ENCODE results near the gene SNTB2. TPM values are rescaled to one million over a fixed set of nuclear protein-coding genes. Genes with fewer than 3 reads are reported as not detected.

SNTB2 gene
- total RNA-seq, 1 donor from 2014 or later = 5.8 TPM

- TF ChIP-seq, protein P1, sequence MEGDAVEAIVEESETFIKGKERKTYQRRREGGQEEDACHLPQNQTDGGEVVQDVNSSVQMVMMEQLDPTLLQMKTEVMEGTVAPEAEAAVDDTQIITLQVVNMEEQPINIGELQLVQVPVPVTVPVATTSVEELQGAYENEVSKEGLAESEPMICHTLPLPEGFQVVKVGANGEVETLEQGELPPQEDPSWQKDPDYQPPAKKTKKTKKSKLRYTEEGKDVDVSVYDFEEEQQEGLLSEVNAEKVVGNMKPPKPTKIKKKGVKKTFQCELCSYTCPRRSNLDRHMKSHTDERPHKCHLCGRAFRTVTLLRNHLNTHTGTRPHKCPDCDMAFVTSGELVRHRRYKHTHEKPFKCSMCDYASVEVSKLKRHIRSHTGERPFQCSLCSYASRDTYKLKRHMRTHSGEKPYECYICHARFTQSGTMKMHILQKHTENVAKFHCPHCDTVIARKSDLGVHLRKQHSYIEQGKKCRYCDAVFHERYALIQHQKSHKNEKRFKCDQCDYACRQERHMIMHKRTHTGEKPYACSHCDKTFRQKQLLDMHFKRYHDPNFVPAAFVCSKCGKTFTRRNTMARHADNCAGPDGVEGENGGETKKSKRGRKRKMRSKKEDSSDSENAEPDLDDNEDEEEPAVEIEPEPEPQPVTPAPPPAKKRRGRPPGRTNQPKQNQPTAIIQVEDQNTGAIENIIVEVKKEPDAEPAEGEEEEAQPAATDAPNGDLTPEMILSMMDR (conservative IDR thresholded peaks at IDR 0.05; ENCODE audit: low read depth, low read length) = no peak
- no peak overlapping the region for H3K4me3 ChIP-seq (ENCODE audit: low read depth, low read length)
- DNase-seq (ENCODE audit: low read depth) = no peak
Measured at GRCh38 chr16:69182730-69183416, 4.1 kb upstream of the SNTB2 start.

- TF ChIP-seq, protein P1 (conservative IDR thresholded peaks at IDR 0.05; ENCODE audit: low read depth, low read length) = no peak
- DNase-seq (ENCODE audit: low read depth) = no peak
- peak overlapping the region; percentile 77 for H3K4me3 ChIP-seq (ENCODE audit: low read depth, low read length)
Measured at GRCh38 chr16:69187446-69188235, 677 bp downstream of the SNTB2 start.

GRCh38 chr16:69188236-69188549, 1.2 kb downstream of the SNTB2 start:
- DNase-seq (ENCODE audit: low read depth) = peak; percentile 72
- TF ChIP-seq, protein P1 (conservative IDR thresholded peaks at IDR 0.05; ENCODE audit: low read depth, low read length) = no peak

DNA sequence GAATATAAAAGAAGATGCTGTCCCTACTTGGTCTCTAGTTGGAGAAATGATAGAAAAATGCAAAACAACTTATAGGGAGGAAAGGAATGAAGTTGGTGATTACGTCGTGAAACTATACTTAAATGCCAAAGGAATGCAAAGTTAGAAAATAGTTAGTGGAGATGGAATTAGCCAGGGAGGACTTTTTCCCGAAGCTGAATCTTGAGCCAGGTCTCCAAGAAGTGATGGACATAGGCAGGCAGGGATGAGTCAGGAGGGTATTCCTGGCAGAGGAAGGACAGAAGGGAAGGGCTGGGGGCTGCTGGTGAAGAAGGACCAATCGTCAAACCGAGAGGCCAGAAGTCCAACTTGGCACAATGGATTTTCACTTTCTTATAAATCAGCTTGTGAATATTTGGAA, 1.8 kb downstream of the SNTB2 start:
- H3K4me3 ChIP-seq (ENCODE audit: low read depth, low read length) = peak overlapping the region; percentile 77
- DNase-seq (ENCODE audit: low read depth) = no peak
- TF ChIP-seq, protein P1 (conservative IDR thresholded peaks at IDR 0.05; ENCODE audit: low read depth, low read length) = no peak

More at GRCh38 chr16:69188236-69188549, 1.2 kb downstream of the SNTB2 start:
- H3K4me3 ChIP-seq (ENCODE audit: low read depth, low read length) = peak overlapping the region; percentile 77

- DNase-seq (ENCODE audit: low read depth) = no peak
- TF ChIP-seq, protein P1 (conservative IDR thresholded peaks at IDR 0.05; ENCODE audit: low read depth, low read length) = no peak
- H3K4me3 ChIP-seq (ENCODE audit: low read depth, low read length) = no peak overlapping the region
Measured at GRCh38 chr16:69190046-69190588, 3.2 kb downstream of the SNTB2 start.

- DNase-seq (ENCODE audit: low read depth) = no peak
- TF ChIP-seq, protein P1 (conservative IDR thresholded peaks at IDR 0.05; ENCODE audit: low read depth, low read length) = no peak
Measured at GRCh38 chr16:69190598-69190997, 3.6 kb downstream of the SNTB2 start.

More at GRCh38 chr16:69190598-69190997, 3.6 kb downstream of the SNTB2 start:
- no peak overlapping the region for H3K4me3 ChIP-seq (ENCODE audit: low read depth, low read length)
